Endothelial cell of umbilical vein (primary cell): ENCODE results near the gene FBXO7. TPM values are rescaled to one million over a fixed set of nuclear protein-coding genes. Genes with fewer than 3 reads are reported as not detected.

Experiments used
- BruUV-seq: library from RNA; stranded (reverse); fragments of 400-500 nt; replicated peaks from 2 replicates; lab custom pipeline; 2021; lab: Mats Ljungman, UMichigan
- CTCF ChIA-PET: fragments of 300-600, 350-600 bp; sonication (Branson Sonifier 250); formaldehyde crosslinking; loops from one replicate; lab custom pipeline; 2021; ENCODE audit warnings: antibody characterized with exemption, inconsistent platforms; lab: Charles Lee
- POLR2A ChIA-PET: fragments of 300-600, 350-600 bp; sonication (Branson Sonifier 250); formaldehyde crosslinking; loops from one replicate; lab custom pipeline; 2021; ENCODE audit warnings: antibody characterized with exemption, inconsistent platforms; lab: Charles Lee
- DNase-seq: peaks from one replicate; pipeline ENCODE4 v3.0.0-alpha.2; 2011; ENCODE audit warnings: low read depth, low spot score
- FAIRE-seq: peaks from 2 replicates; lab custom pipeline; 2011; peaks lifted over from hg19 to GRCh38; lab: Jason Lieb, UNC
- H2AFZ ChIP-seq: 2 replicates; pipeline ENCODE4 v1.6.0; 2012; ENCODE audit warnings: low read depth, low read length, control low read depth, inconsistent platforms
- H3K27ac ChIP-seq: 2 replicates; pipeline ENCODE4 v1.5.1; 2011; ENCODE audit warnings: low read depth, mild to moderate bottlenecking, control low read depth, low read length, moderate library complexity; ENCODE audit not compliant: insufficient read depth
- H3K27me3 ChIP-seq, 2 experiments: 2 replicates each; pipeline versions ENCODE4 v1.6.0 to v1.6.1; 2011; ENCODE audit warnings: low read length in 2 of 2, mixed read lengths in 1 of 2; ENCODE audit not compliant: control insufficient read depth in 2 of 2, insufficient read depth in 2 of 2
- H3K36me3 ChIP-seq, 2 experiments: 2 replicates in 1 of 2; 3 replicates in 1 of 2; pipeline ENCODE4 v1.5.1; 2011; ENCODE audit warnings: low read length in 2 of 2, mild to moderate bottlenecking in 1 of 2, moderate library complexity in 1 of 2; ENCODE audit not compliant: control insufficient read depth in 2 of 2, insufficient read depth in 2 of 2; ENCODE audit errors: extremely low read depth in 1 of 2
- H3K4me1 ChIP-seq: 3 replicates; pipeline ENCODE4 v1.5.1; 2011; ENCODE audit warnings: mild to moderate bottlenecking, low read length; ENCODE audit not compliant: control insufficient read depth, insufficient read depth; ENCODE audit errors: extremely low read depth
- H3K4me2 ChIP-seq: 2 replicates; pipeline ENCODE4 v1.6.1; 2011; ENCODE audit warnings: low read length, control low read depth, mixed read lengths; ENCODE audit not compliant: insufficient read depth
- H3K4me3 ChIP-seq, 3 experiments: fragments of 200-600 bp in 1 of 3; sonication (generic), shearing (Covaris generic) in 1 of 3; replicated peaks in 1 of 3; 2 replicates each; pipeline ENCODE4 v1.5.1; 2011 to 2016; ENCODE audit warnings: control low read depth in 3 of 3, low read length in 3 of 3, mild to moderate bottlenecking in 2 of 3, inconsistent platforms in 1 of 3, low read depth in 1 of 3, moderate library complexity in 1 of 3; ENCODE audit not compliant: insufficient read depth in 1 of 3
- H3K79me2 ChIP-seq: 2 replicates; pipeline ENCODE4 v1.6.0; 2012; ENCODE audit warnings: low read length, inconsistent platforms; ENCODE audit not compliant: control insufficient read depth, insufficient read depth
- H3K9ac ChIP-seq: replicated peaks from 2 replicates; pipeline ENCODE3; 2011; ENCODE audit warnings: low read length, control low read depth; ENCODE audit not compliant: insufficient read depth; ENCODE audit errors: extremely low read depth
- H3K9me1 ChIP-seq: replicated peaks from 3 replicates; pipeline ENCODE4 v1.6.0; 2011; ENCODE audit warnings: mild to moderate bottlenecking, low read length; ENCODE audit not compliant: control insufficient read depth, insufficient read depth; ENCODE audit errors: extremely low read depth
- H3K9me3 ChIP-seq: replicated peaks from 2 replicates; pipeline ENCODE4 v1.5.1; 2012; ENCODE audit warnings: low read length, inconsistent platforms; ENCODE audit not compliant: control insufficient read depth, insufficient read depth
- H4K20me1 ChIP-seq: replicated peaks from 2 replicates; pipeline ENCODE3; 2011; ENCODE audit warnings: mild to moderate bottlenecking, low read length; ENCODE audit not compliant: control insufficient read depth, insufficient read depth; ENCODE audit errors: extremely low read depth
- EZH2 ChIP-seq: IDR thresholded peaks from 2 replicates; pipeline ENCODE4 v1.6.1; 2012; ENCODE audit warnings: borderline replicate concordance, low read depth, mild to moderate bottlenecking, moderate library complexity, low read length, inconsistent platforms; ENCODE audit not compliant: severe bottlenecking
- FOS ChIP-seq: IDR thresholded peaks from 2 replicates; pipeline ENCODE4 v1.6.1; 2011; ENCODE audit warnings: mild to moderate bottlenecking, low read length, moderate library complexity, borderline replicate concordance; ENCODE audit not compliant: insufficient read depth
- GATA2 ChIP-seq: IDR thresholded peaks from 2 replicates; pipeline ENCODE4 v1.7.0; 2011; ENCODE audit warnings: low read depth, mild to moderate bottlenecking, moderate library complexity, mixed read lengths, low read length; ENCODE audit not compliant: insufficient read length, insufficient read depth
- JUN ChIP-seq: IDR thresholded peaks from 2 replicates; pipeline ENCODE4 v1.6.1; 2011; ENCODE audit warnings: borderline replicate concordance, low read depth; ENCODE audit not compliant: insufficient read length, insufficient read depth
- MYC ChIP-seq: IDR thresholded peaks from one replicate; pipeline ENCODE4 v1.6.1; 2011; ENCODE audit warnings: mild to moderate bottlenecking, low read depth, low read length
- POLR2A ChIP-seq: IDR thresholded peaks from 2 replicates; pipeline ENCODE4 v1.6.1; 2012; ENCODE audit warnings: low read depth, mild to moderate bottlenecking, control low read depth, low read length
- POLR2AphosphoS5 ChIP-seq: IDR thresholded peaks from 2 replicates; pipeline ENCODE4 v1.6.1; 2012; ENCODE audit warnings: low read depth, mild to moderate bottlenecking, control low read depth, low read length, moderate library complexity; ENCODE audit not compliant: insufficient read depth
- dilution Hi-C: fragments of 300-500 bp; cut with MboI; formaldehyde crosslinking; loops from one replicate; pipeline ENCODE4 v1.15.0; 2019; ENCODE audit warnings: low sequenced_read_pairs; ENCODE audit not compliant: extremely low pct_ligation_motif_present
- intact Hi-C: fragments of 100-400 bp; cut with micrococcal nuclease; formaldehyde crosslinking; loops from one replicate; pipeline ENCODE4 v1.10.0; 2022
- polyA plus RNA-seq, 4 experiments: library from polyadenylated mRNA; depleted of rRNA in 3 of 4; stranded (reverse) in 3 of 4; unstranded in 1 of 4; fragments of >200 nt; gene quantifications; 2 replicates each; pipeline versions ENCODE4 v1.2.1 to v1.2.3, GENCODE V29; 2011 to 2012; ENCODE audit warnings: missing spikeins in 1 of 4
- total RNA-seq: library from RNA; stranded (reverse); gene quantifications from 2 replicates; pipeline ENCODE4 v1.2.3, GENCODE V29; 2021
- TF ChIP-seq, protein P1 (sequence below): IDR thresholded peaks from 2 replicates; pipeline ENCODE4 v1.6.1; 2011; ENCODE audit not compliant: insufficient read depth, insufficient read length
- TF ChIP-seq, protein P2 (sequence below), 2 donors: IDR thresholded peaks; 1 replicate in 1 of 2; 2 replicates in 1 of 2; pipeline ENCODE4 v1.5.1; 2011; ENCODE audit warnings: low read length in 2 of 2, mild to moderate bottlenecking in 2 of 2, moderate library complexity in 2 of 2, control low read depth in 1 of 2, inconsistent platforms in 1 of 2, low read depth in 1 of 2; ENCODE audit not compliant: insufficient read depth in 1 of 2; ENCODE audit errors: extremely low read depth in 1 of 2

FBXO7 gene
- total and polyA plus RNA-seq, 2 donors (not counting 3 experiments of a cell fraction or from before 2014, with no cell fraction given): 81.1 to 112 TPM

DNA sequence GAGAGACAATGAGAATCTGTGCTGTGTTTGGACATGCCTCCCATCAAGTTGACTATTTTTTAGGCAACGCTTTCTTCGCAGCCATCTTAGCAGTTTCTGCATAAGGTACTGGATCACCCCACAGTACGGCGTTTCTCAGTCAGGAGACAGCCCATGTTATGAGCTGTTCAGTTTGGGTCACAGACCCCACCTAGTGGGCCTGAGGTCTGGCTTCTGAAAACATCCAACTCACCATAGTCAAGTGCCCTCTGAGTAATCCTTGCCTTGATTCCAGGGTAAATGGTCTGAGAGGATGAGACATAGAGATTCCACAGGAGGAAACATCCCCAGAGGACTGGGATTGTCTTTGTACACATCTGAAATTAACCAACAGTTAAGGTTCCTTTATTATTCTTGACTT, 17.6 kb upstream of the FBXO7 start:
- Histone ChIP-seq H3K4me2 (no peak overlapping the region), H3K9me1 (no peaks in the 10 kb centered on the region), H3K9ac (no peak overlapping the region), H3K4me3 (no peak overlapping the region), H3K9me3 (no peaks in the 10 kb centered on the region), H3K27ac (no peak overlapping the region), H3K27me3 (peaks cover 3 to 7% of the 10 kb centered on the region in 2 experiments), H3K4me1 (no peaks in the 10 kb centered on the region), H3K36me3 (no peaks in the 10 kb centered on the region), H2AFZ (no peak overlapping the region), H3K79me2 (no peaks in the 10 kb centered on the region), H4K20me1 (no peaks in the 10 kb centered on the region)
- DNase-seq: no peak
- dilution Hi-C loops (no loop called here), intact Hi-C loops (no loop called here)
- POLR2A ChIA-PET: no interaction called here
- TF ChIP-seq POLR2AphosphoS5 (no peak), EZH2 (no peak), GATA2 (no peak), JUN (no peak), MYC (no peak), FOS (no peak), POLR2A (no peak)
- TF ChIP-seq, protein P1, sequence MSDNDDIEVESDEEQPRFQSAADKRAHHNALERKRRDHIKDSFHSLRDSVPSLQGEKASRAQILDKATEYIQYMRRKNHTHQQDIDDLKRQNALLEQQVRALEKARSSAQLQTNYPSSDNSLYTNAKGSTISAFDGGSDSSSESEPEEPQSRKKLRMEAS: no peak
- TF ChIP-seq, protein P2, sequence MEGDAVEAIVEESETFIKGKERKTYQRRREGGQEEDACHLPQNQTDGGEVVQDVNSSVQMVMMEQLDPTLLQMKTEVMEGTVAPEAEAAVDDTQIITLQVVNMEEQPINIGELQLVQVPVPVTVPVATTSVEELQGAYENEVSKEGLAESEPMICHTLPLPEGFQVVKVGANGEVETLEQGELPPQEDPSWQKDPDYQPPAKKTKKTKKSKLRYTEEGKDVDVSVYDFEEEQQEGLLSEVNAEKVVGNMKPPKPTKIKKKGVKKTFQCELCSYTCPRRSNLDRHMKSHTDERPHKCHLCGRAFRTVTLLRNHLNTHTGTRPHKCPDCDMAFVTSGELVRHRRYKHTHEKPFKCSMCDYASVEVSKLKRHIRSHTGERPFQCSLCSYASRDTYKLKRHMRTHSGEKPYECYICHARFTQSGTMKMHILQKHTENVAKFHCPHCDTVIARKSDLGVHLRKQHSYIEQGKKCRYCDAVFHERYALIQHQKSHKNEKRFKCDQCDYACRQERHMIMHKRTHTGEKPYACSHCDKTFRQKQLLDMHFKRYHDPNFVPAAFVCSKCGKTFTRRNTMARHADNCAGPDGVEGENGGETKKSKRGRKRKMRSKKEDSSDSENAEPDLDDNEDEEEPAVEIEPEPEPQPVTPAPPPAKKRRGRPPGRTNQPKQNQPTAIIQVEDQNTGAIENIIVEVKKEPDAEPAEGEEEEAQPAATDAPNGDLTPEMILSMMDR (IDR thresholded peaks at IDR 0.05; ENCODE audit: extremely low read depth in 1 of 2, insufficient read depth in 1 of 2, low read depth in 1 of 2, low read length in 2 of 2): no peak
- no TSS peak for BruUV-seq
- no peak for FAIRE-seq
- CTCF ChIA-PET: no interaction called here
